HEK293T (cell line): Measurements from ENCODE around the gene DPY19L3.

ENCODE experiments used
- ARNT ChIP-seq: fragments of 450-650 bp; IDR thresholded peaks from 2 replicates; pipeline ENCODE4 v1.6.1; 2017; ENCODE audit warnings: mild to moderate bottlenecking
- BHLHE40 ChIP-seq: fragments of 450-650 bp; IDR thresholded peaks from 2 replicates; pipeline ENCODE4 v1.6.1; 2016; ENCODE audit warnings: mild to moderate bottlenecking, moderate library complexity, borderline replicate concordance
- ELF4 ChIP-seq: fragments of 450-650 bp; IDR thresholded peaks from 2 replicates; pipeline ENCODE4 v1.6.1; 2017; ENCODE audit warnings: antibody characterized with exemption
- FOXA1 ChIP-seq: fragments of 450-650 bp; IDR thresholded peaks from 2 replicates; pipeline ENCODE4 v1.6.1; 2016; ENCODE audit warnings: mild to moderate bottlenecking
- FOXK2 ChIP-seq: fragments of 450-650 bp; IDR thresholded peaks from 2 replicates; pipeline ENCODE4 v1.6.1; 2016; ENCODE audit warnings: mild to moderate bottlenecking
- FOXM1 ChIP-seq: fragments of 450-650 bp; IDR thresholded peaks from 2 replicates; pipeline ENCODE4 v1.6.1; 2017; ENCODE audit warnings: mild to moderate bottlenecking, borderline replicate concordance
- HDGF ChIP-seq: fragments of 450-650 bp; IDR thresholded peaks from 2 replicates; pipeline ENCODE4 v1.6.1; 2017; ENCODE audit warnings: antibody characterized with exemption, borderline replicate concordance
- LEF1 ChIP-seq: fragments of 450-650 bp; IDR thresholded peaks from 2 replicates; pipeline ENCODE4 v1.6.1; 2017; ENCODE audit warnings: mild to moderate bottlenecking, borderline replicate concordance
- NFRKB ChIP-seq: fragments of 450-650 bp; IDR thresholded peaks from 2 replicates; pipeline ENCODE4 v1.6.1; 2016; ENCODE audit warnings: mild to moderate bottlenecking, moderate library complexity
- PKNOX1 ChIP-seq: fragments of 450-650 bp; IDR thresholded peaks from 2 replicates; pipeline ENCODE4 v1.6.1; 2016
- SP1 ChIP-seq: fragments of 450-650 bp; IDR thresholded peaks from 2 replicates; pipeline ENCODE4 v1.6.1; 2017
- SUZ12 ChIP-seq: fragments of 450-650 bp; IDR thresholded peaks from 2 replicates; pipeline ENCODE4 v1.6.1; 2016; ENCODE audit warnings: mild to moderate bottlenecking

DNA sequence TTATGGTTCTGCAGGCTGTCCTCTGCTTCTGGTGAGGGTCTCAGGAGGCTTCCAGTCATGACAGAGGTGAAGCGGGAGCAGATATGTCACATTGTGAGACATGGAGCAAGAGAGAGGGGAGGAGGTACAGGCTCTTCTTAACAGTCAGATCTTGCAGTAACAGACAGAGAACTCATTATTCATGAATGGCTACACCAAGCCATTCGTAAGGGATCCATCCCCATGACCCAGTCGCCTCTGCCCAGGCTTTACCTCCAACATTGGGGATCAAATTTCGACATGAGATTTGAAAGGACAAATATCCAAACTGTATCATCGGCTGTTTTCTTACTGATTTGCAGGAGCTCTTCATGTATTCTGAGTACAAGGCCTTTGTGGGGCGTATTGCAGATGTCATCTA lies 38.5 kb upstream of the DPY19L3 start:
- TF ChIP-seq ARNT, result no peak
- TF ChIP-seq SUZ12, result no peak
- TF ChIP-seq FOXK2, result no peak
- TF ChIP-seq BHLHE40, result no peak
- no peak for TF ChIP-seq FOXA1
- no peak for TF ChIP-seq HDGF
- no peak for TF ChIP-seq SP1
- TF ChIP-seq LEF1, result no peak
- no peak for TF ChIP-seq ELF4
- TF ChIP-seq FOXM1, result no peak
- no peak for TF ChIP-seq PKNOX1
- no peak for TF ChIP-seq NFRKB
